GM12878 (cell line): ENCODE measurements around the gene UTP4. TPM values are rescaled to one million over a fixed set of nuclear protein-coding genes. Genes with fewer than 3 reads are reported as not detected.

Experiments
- ATAC-seq: fragments of 200-7000 bp; cut with Tn5 transposase; 3 replicates; pipeline ENCODE4 v1.9.1; 2020; ENCODE audit warnings: mild to moderate bottlenecking, moderate library complexity
- BruUV-seq: library from RNA; stranded (reverse); fragments of 400-500 nt; replicated peaks from 2 replicates; lab custom pipeline; 2021; lab: Mats Ljungman, UMichigan
- CTCF ChIA-PET: fragments of 300-600 bp; sonication (Branson Sonifier 250); formaldehyde crosslinking; extraction: SDS; loops from one replicate; lab custom pipeline; 2021; ENCODE audit warnings: inconsistent platforms; lab: Yijun Ruan, JAX
- POLR2A ChIA-PET: fragments of 350-600 bp; formaldehyde crosslinking; extraction: SDS; loops from one replicate; lab custom pipeline; 2021; ENCODE audit warnings: inconsistent platforms; lab: Charles Lee
- RAD21 ChIA-PET: fragments of 300-600 bp; sonication (Branson Sonifier 250); formaldehyde crosslinking; loops from one replicate; lab custom pipeline; 2023; ENCODE audit warnings: antibody characterized with exemption; ENCODE audit not compliant: unreplicated experiment; lab: Charles Lee
- SMC1A ChIA-PET: fragments of 300-600 bp; sonication (Branson Sonifier 250); formaldehyde crosslinking; loops from one replicate; lab custom pipeline; 2023; ENCODE audit not compliant: unreplicated experiment, uncharacterized antibody; lab: Charles Lee
- DNase-seq: peaks from one replicate; pipeline ENCODE4 v3.0.0-alpha.2; 2011; ENCODE audit warnings: low read depth, low spot score
- FAIRE-seq: peaks from 3 replicates; lab custom pipeline; 2011; peaks lifted over from hg19 to GRCh38; lab: Jason Lieb, UNC
- H2AFZ ChIP-seq: 2 replicates; pipeline ENCODE4 v1.6.0; 2011; ENCODE audit warnings: low read depth, low read length, control low read depth; ENCODE audit not compliant: control insufficient read depth
- H3K27ac ChIP-seq: 2 replicates; pipeline ENCODE4 v1.5.1; 2011; ENCODE audit warnings: control low read depth; ENCODE audit not compliant: control insufficient read depth, insufficient read depth
- H3K27me3 ChIP-seq, 2 experiments: replicated peaks in 1 of 2; 2 replicates each; pipeline versions ENCODE4 v1.6.0 to v1.6.1; 2011; ENCODE audit warnings: low read length in 1 of 2; ENCODE audit not compliant: control insufficient read depth in 2 of 2, insufficient read depth in 2 of 2
- H3K36me3 ChIP-seq, 2 experiments: 2 replicates each; pipeline ENCODE4 v1.5.1; 2011; ENCODE audit warnings: low read length in 1 of 2; ENCODE audit not compliant: control insufficient read depth in 2 of 2, insufficient read depth in 2 of 2
- H3K4me1 ChIP-seq: 2 replicates; pipeline ENCODE4 v1.6.1; 2011; ENCODE audit warnings: mild to moderate bottlenecking, low read length, moderate library complexity, mixed read lengths; ENCODE audit not compliant: control insufficient read depth, insufficient read depth
- H3K4me2 ChIP-seq: 2 replicates; pipeline ENCODE4 v1.6.0; 2011; ENCODE audit warnings: control low read depth; ENCODE audit not compliant: control insufficient read depth, insufficient read depth
- H3K4me3 ChIP-seq: fragments of 200-600 bp; sonication (generic); 2 replicates; pipeline ENCODE4 v1.5.1; 2016
- H3K79me2 ChIP-seq: 2 replicates; pipeline ENCODE4 v1.6.0; 2011; ENCODE audit warnings: low read length; ENCODE audit not compliant: control insufficient read depth, insufficient read depth
- H3K9ac ChIP-seq: 2 replicates; pipeline ENCODE4 v1.8.0; 2011; ENCODE audit warnings: low read length, control low read depth, mixed read lengths; ENCODE audit not compliant: control insufficient read depth, insufficient read depth
- H3K9me3 ChIP-seq: replicated peaks from 3 replicates; pipeline ENCODE4 v1.5.1; 2011; ENCODE audit warnings: mild to moderate bottlenecking, low read length; ENCODE audit not compliant: control insufficient read depth, insufficient read depth
- H4K20me1 ChIP-seq: 2 replicates; pipeline ENCODE4 v1.6.0; 2011; ENCODE audit not compliant: control insufficient read depth, insufficient read depth
- BRCA1 ChIP-seq: IDR thresholded peaks from 2 replicates; pipeline ENCODE4 v1.6.1; 2011; ENCODE audit warnings: low read depth, low read length, improper control_type of control experiment
- CBFB ChIP-seq: IDR thresholded peaks from 2 replicates; pipeline ENCODE4 v1.6.1; 2016; ENCODE audit warnings: antibody characterized with exemption, low read depth
- TAF1 ChIP-seq: IDR thresholded peaks from 2 replicates; pipeline ENCODE4 v1.6.1; 2011; ENCODE audit warnings: mild to moderate bottlenecking, low read depth, low read length, borderline replicate concordance
- ZNF24 ChIP-seq: fragments of 450-650 bp; IDR thresholded peaks from 2 replicates; pipeline ENCODE4 v1.6.1; 2017; ENCODE audit warnings: antibody characterized with exemption, mild to moderate bottlenecking
- WGBS: methylation state at CpG from one replicate; pipeline ENCODE4 v1.1.6; 2016; ENCODE audit warnings: low lambda C conversion rate; ENCODE audit not compliant: insufficient replicate concordance, insufficient coverage; ENCODE audit errors: missing lambda C conversion rate; 5-methylcytosine and 5-hydroxymethylcytosine counted together
- in situ Hi-C: fragments of 300-500 bp; cut with MboI; formaldehyde crosslinking; loops from 9 replicates; pipeline ENCODE4 v1.14.3; 2018; ENCODE audit warnings: mixed read lengths
- intact Hi-C: fragments of 100-400 bp; cut with micrococcal nuclease; formaldehyde crosslinking; loops from one replicate; pipeline ENCODE4 v1.14.2; 2022; ENCODE audit not compliant: unreplicated experiment
- polyA plus RNA-seq, 11 experiments: library from polyadenylated mRNA; depleted of rRNA in 4 of 11; unstranded in 6 of 11; stranded (reverse) in 5 of 11; fragments of >200 nt; fragmentation: Nextera tagmentation in 4 of 11; fragmentation: Illumina TruSeq in 1 of 11; extraction: Ambion mirVana in 4 of 11; extraction: Trizol in 1 of 11; gene quantifications; 1 replicate in 1 of 11; 2 replicates in 10 of 11; pipeline versions ENCODE4 v1.2.1 to v1.2.3, GENCODE V29; 2011 to 2016; ENCODE audit warnings: inconsistent platforms in 2 of 11, missing spikeins in 2 of 11, low read depth in 1 of 11
- total RNA-seq, 4 experiments: library from RNA; depleted of rRNA in 3 of 4; stranded (reverse); fragments of >200 nt in 3 of 4; fragmentation: Illumina TruSeq in 1 of 4; extraction: Trizol in 1 of 4; gene quantifications; 2 replicates each; pipeline versions ENCODE4 v1.2.1 to v1.2.3, GENCODE V29; 2013 to 2021
- TF ChIP-seq, protein P1 (sequence below): fragments of 450-650 bp; IDR thresholded peaks from 2 replicates; pipeline ENCODE4 v1.6.1; 2017; ENCODE audit warnings: mild to moderate bottlenecking, low read depth, inconsistent platforms; ENCODE audit not compliant: poor library complexity, severe bottlenecking
- TF ChIP-seq, protein P2 (sequence below): fragments of 150-350 bp; IDR thresholded peaks from 2 replicates; pipeline ENCODE4 v1.6.1; 2016; ENCODE audit warnings: low read depth, low read length

The UTP4 gene
- total and polyA plus RNA-seq, 10 of the 15 experiments (the other 5 are each of a cell fraction or from before 2014, with no cell fraction given) = 32.5 to 131 (median 84.0) TPM

DNA sequence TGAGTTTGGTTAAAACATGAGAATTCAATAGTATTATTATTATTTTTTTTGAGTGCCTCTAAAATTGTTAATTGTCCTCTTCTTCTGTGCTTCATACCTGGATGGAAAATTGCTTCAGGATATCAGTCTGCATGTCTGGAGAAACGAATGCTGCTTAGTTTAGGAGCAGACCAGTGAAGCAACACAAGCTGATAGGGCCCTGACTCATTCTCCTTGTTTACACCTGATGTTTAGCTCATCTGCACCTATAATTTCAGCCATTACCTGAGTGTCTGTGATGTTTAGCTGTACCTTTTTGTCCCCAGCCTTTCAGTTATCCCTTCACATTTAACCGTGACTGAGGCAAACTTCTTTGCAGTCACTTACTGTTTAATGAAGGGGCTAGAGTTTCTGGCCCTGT, 69.3 kb downstream of the UTP4 start:
- Histone ChIP-seq H3K79me2 (peaks cover 2% of the 10 kb centered on the region), H3K4me1 (peaks cover 14% of the 10 kb centered on the region), H4K20me1 (no peaks in the 10 kb centered on the region), H3K4me2 (no peak overlapping the region), H3K27ac (no peak overlapping the region)
- CTCF ChIA-PET = no interaction called here
- DNase-seq (no peak), FAIRE-seq (no peak)
- intact Hi-C loops = no loop called here
- POLR2A ChIA-PET = interaction anchor here (0.6 kb wide), 1 partner anchor 9 kb away, joined by 3 read pairs; no protein-coding TSS in a partner anchor
- TF ChIP-seq CBFB (no peak), BRCA1 (no peak), TAF1 (no peak), ZNF24 (no peak)
- TF ChIP-seq, protein P1, sequence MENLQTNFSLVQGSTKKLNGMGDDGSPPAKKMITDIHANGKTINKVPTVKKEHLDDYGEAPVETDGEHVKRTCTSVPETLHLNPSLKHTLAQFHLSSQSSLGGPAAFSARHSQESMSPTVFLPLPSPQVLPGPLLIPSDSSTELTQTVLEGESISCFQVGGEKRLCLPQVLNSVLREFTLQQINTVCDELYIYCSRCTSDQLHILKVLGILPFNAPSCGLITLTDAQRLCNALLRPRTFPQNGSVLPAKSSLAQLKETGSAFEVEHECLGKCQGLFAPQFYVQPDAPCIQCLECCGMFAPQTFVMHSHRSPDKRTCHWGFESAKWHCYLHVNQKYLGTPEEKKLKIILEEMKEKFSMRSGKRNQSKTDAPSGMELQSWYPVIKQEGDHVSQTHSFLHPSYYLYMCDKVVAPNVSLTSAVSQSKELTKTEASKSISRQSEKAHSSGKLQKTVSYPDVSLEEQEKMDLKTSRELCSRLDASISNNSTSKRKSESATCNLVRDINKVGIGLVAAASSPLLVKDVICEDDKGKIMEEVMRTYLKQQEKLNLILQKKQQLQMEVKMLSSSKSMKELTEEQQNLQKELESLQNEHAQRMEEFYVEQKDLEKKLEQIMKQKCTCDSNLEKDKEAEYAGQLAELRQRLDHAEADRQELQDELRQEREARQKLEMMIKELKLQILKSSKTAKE = no peak
- TF ChIP-seq, protein P2, sequence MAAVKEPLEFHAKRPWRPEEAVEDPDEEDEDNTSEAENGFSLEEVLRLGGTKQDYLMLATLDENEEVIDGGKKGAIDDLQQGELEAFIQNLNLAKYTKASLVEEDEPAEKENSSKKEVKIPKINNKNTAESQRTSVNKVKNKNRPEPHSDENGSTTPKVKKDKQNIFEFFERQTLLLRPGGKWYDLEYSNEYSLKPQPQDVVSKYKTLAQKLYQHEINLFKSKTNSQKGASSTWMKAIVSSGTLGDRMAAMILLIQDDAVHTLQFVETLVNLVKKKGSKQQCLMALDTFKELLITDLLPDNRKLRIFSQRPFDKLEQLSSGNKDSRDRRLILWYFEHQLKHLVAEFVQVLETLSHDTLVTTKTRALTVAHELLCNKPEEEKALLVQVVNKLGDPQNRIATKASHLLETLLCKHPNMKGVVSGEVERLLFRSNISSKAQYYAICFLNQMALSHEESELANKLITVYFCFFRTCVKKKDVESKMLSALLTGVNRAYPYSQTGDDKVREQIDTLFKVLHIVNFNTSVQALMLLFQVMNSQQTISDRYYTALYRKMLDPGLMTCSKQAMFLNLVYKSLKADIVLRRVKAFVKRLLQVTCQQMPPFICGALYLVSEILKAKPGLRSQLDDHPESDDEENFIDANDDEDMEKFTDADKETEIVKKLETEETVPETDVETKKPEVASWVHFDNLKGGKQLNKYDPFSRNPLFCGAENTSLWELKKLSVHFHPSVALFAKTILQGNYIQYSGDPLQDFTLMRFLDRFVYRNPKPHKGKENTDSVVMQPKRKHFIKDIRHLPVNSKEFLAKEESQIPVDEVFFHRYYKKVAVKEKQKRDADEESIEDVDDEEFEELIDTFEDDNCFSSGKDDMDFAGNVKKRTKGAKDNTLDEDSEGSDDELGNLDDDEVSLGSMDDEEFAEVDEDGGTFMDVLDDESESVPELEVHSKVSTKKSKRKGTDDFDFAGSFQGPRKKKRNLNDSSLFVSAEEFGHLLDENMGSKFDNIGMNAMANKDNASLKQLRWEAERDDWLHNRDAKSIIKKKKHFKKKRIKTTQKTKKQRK = no peak
- TF ChIP-seq, all 136 proteins: peak for 0
- no peaks in the 10 kb centered on the region for H3K36me3 ChIP-seq
- BruUV-seq = no TSS peak
- H3K27me3 ChIP-seq = no peaks in the 10 kb centered on the region
- in situ Hi-C loops = no loop called here
- no peak overlapping the region for H2AFZ ChIP-seq
- ATAC-seq = no peak
- H3K9ac ChIP-seq = no peak overlapping the region
- ChIA-PET SMC1A (interaction anchor here (0.6 to 1.5 kb wide), 2 partner anchors 12 to 13 kb away, joined by 4 read pairs; no protein-coding TSS in a partner anchor), RAD21 (no interaction called here)
- H3K9me3 ChIP-seq = no peaks in the 10 kb centered on the region
- H3K4me3 ChIP-seq = no peak overlapping the region
- 100% methylated on average over 2 of the region's 2 CpGs for WGBS
